Measurements from ENCODE around the gene HDDC3.

Gene HDDC3

GRCh38 chr15:90889736-90890456 is 42.5 kb downstream of the HDDC3 start:
- no peak for DNase-seq

GRCh38 chr15:90889313-90889730 is 43.0 kb downstream of the HDDC3 start:
- no peak for DNase-seq

- DNase-seq, result no peak
These were observed 45.3 kb downstream of the HDDC3 start for GRCh38 chr15:90887037-90887481.

- no peak for DNase-seq
These were observed 46.1 kb downstream of the HDDC3 start for GRCh38 chr15:90886291-90886614.

- DNase-seq, result peak; percentile 87 to 91
These were observed 46.7 kb downstream of the HDDC3 start for GRCh38 chr15:90885432-90886290.

- no peak for DNase-seq
These were observed 47.5 kb downstream of the HDDC3 start for GRCh38 chr15:90884719-90885431.

- peak in 1 of 2 donors; percentile 30 for DNase-seq
These were observed 48.2 kb downstream of the HDDC3 start, which contains the start of gene FES for GRCh38 chr15:90883976-90884718. TSS of gene FES (plus strand) at chr15:90884504. CDS start at chr15:90885046, 542 bp downstream.

- no peak for DNase-seq
These were observed 48.8 kb downstream of the HDDC3 start for GRCh38 chr15:90883526-90883975.

GRCh38 chr15:90882781-90883525 is 49.4 kb downstream of the HDDC3 start:
- no peak for DNase-seq

- DNase-seq, result no peak
These were observed 50.2 kb downstream of the HDDC3 start for GRCh38 chr15:90881978-90882721.

GRCh38 chr15:90881181-90881977 is 51.0 kb downstream of the HDDC3 start:
- no peak for DNase-seq

- DNase-seq, result no peak
These were observed 51.8 kb downstream of the HDDC3 start for GRCh38 chr15:90880381-90881145.
